M059J (cell line): ENCODE measurements around the gene ATP5F1D. TPM values are rescaled to one million over a fixed set of nuclear protein-coding genes. Genes with fewer than 3 reads are reported as not detected.

Experiments used
- DNase-seq: peaks from one replicate; pipeline ENCODE4 v3.0.0-alpha.2; 2012; ENCODE audit warnings: low read depth
- total RNA-seq: library from RNA; depleted of rRNA; stranded (reverse); fragments of >200 nt; shearing (Covaris generic); gene quantifications from 2 replicates; pipeline ENCODE4 v1.2.3, GENCODE V29; 2014

ATP5F1D gene
- total RNA-seq, 1 experiment from 2014 or later = 69.8 TPM

GRCh38 chr19:1269478-1270212 is 28.1 kb downstream of the ATP5F1D start:
- peak; percentile 90 for DNase-seq

GRCh38 chr19:1270213-1270853 is 28.8 kb downstream of the ATP5F1D start:
- DNase-seq = no peak

- DNase-seq = no peak
Observed at GRCh38 chr19:1270854-1271527, 29.4 kb downstream of the ATP5F1D start.

- no peak for DNase-seq
Observed at GRCh38 chr19:1271528-1272422, 30.2 kb downstream of the ATP5F1D start.

GRCh38 chr19:1272423-1273262 is 31.1 kb downstream of the ATP5F1D start:
- no peak for DNase-seq

- peak; percentile 15 for DNase-seq
Observed at GRCh38 chr19:1273263-1274041, 31.9 kb downstream of the ATP5F1D start.

- DNase-seq = no peak
Observed at GRCh38 chr19:1274081-1274851, 32.7 kb downstream of the ATP5F1D start.

- no peak for DNase-seq
Observed at GRCh38 chr19:1274852-1275259, 33.3 kb downstream of the ATP5F1D start.

- peak; percentile 96 for DNase-seq
Observed at GRCh38 chr19:1275260-1275975, 33.9 kb downstream of the ATP5F1D start, which contains the start of gene FAM174C. TSS of gene FAM174C (plus strand) at chr19:1275530. CDS start at chr19:1275550, 20 bp downstream.

GRCh38 chr19:1275976-1276627 is 34.6 kb downstream of the ATP5F1D start:
- DNase-seq = no peak

- DNase-seq = no peak
Observed at GRCh38 chr19:1276628-1277022, 35.1 kb downstream of the ATP5F1D start.

GRCh38 chr19:1277061-1277460 is 35.5 kb downstream of the ATP5F1D start:
- no peak for DNase-seq

- DNase-seq = no peak
Observed at GRCh38 chr19:1278074-1278473, 36.5 kb downstream of the ATP5F1D start.

- no peak for DNase-seq
Observed at GRCh38 chr19:1278713-1279660, 37.4 kb downstream of the ATP5F1D start.

GRCh38 chr19:1279782-1280341 is 38.3 kb downstream of the ATP5F1D start:
- DNase-seq = peak; percentile 81
